Keratinocyte (primary cell): ENCODE data around the gene RELCH. TPM values are rescaled to one million over a fixed set of nuclear protein-coding genes. Genes with fewer than 3 reads are reported as not detected.

Experiments
- DNase-seq: peaks from one replicate; pipeline ENCODE4 v3.0.0-alpha.2; 2011; ENCODE audit warnings: low read depth, missing footprints, low spot score
- FAIRE-seq: peaks from 2 replicates; lab custom pipeline; 2011; peaks lifted over from hg19 to GRCh38; lab: Jason Lieb, UNC
- H2AFZ ChIP-seq: 2 replicates; pipeline ENCODE4 v1.6.0; 2012; ENCODE audit warnings: low read length, control low read depth, inconsistent platforms; ENCODE audit not compliant: control insufficient read depth
- H3K27ac ChIP-seq: 2 replicates; pipeline ENCODE4 v1.5.1; 2011; ENCODE audit warnings: low read length; ENCODE audit not compliant: control insufficient read depth, insufficient read depth
- H3K27me3 ChIP-seq: 3 replicates; pipeline ENCODE4 v1.6.0; 2011; ENCODE audit warnings: low read length; ENCODE audit not compliant: control insufficient read depth, insufficient read depth; ENCODE audit errors: extremely low read depth
- H3K36me3 ChIP-seq, 2 experiments: 2 replicates in 1 of 2; 3 replicates in 1 of 2; pipeline ENCODE4 v1.5.1; 2011; ENCODE audit warnings: low read length in 2 of 2, mild to moderate bottlenecking in 1 of 2; ENCODE audit not compliant: control insufficient read depth in 2 of 2, insufficient read depth in 2 of 2; ENCODE audit errors: extremely low read depth in 1 of 2
- H3K4me1 ChIP-seq: 3 replicates; pipeline ENCODE4 v1.5.1; 2011; ENCODE audit warnings: low read length; ENCODE audit not compliant: control insufficient read depth, insufficient read depth; ENCODE audit errors: extremely low read depth
- H3K4me2 ChIP-seq: 3 replicates; pipeline ENCODE4 v1.6.0; 2011; ENCODE audit warnings: low read depth, low read length; ENCODE audit not compliant: control insufficient read depth, insufficient read depth; ENCODE audit errors: extremely low read depth
- H3K4me3 ChIP-seq, 3 experiments: fragments of 200-600 bp in 1 of 3; sonication (generic) in 1 of 3; 2 replicates in 2 of 3; 3 replicates in 1 of 3; pipeline ENCODE4 v1.5.1; 2011 to 2016; ENCODE audit warnings: low read length in 3 of 3, mild to moderate bottlenecking in 3 of 3, control low read depth in 2 of 3, inconsistent platforms in 1 of 3, low read depth in 1 of 3, mixed read lengths in 1 of 3, mixed run types in 1 of 3, moderate library complexity in 1 of 3; ENCODE audit not compliant: control insufficient read depth in 2 of 3, insufficient read depth in 2 of 3; ENCODE audit errors: extremely low read depth in 1 of 3
- H3K79me2 ChIP-seq: 2 replicates; pipeline ENCODE4 v1.6.0; 2012; ENCODE audit warnings: low read length; ENCODE audit not compliant: control insufficient read depth, insufficient read depth
- H3K9ac ChIP-seq: 3 replicates; pipeline ENCODE4 v1.6.0; 2011; ENCODE audit warnings: low read length; ENCODE audit not compliant: control insufficient read depth, insufficient read depth; ENCODE audit errors: extremely low read depth
- H3K9me1 ChIP-seq: 3 replicates; pipeline ENCODE4 v1.6.0; 2011; ENCODE audit warnings: low read length; ENCODE audit not compliant: control insufficient read depth, insufficient read depth; ENCODE audit errors: extremely low read depth
- H3K9me3 ChIP-seq: 2 replicates; pipeline ENCODE4 v1.5.1; 2012; ENCODE audit warnings: low read depth, low read length; ENCODE audit not compliant: control insufficient read depth
- H4K20me1 ChIP-seq: 3 replicates; pipeline ENCODE4 v1.6.0; 2011; ENCODE audit warnings: low read length; ENCODE audit not compliant: control insufficient read depth, insufficient read depth; ENCODE audit errors: extremely low read depth
- CTCF ChIP-seq, 3 experiments: IDR thresholded peaks in 1 of 3; conservative IDR thresholded peaks in 1 of 3; optimal IDR thresholded peaks in 1 of 3; 2 replicates in 2 of 3; 3 replicates in 1 of 3; pipeline versions ENCODE3 to v1.5.1; 2011; ENCODE audit warnings: low read length in 3 of 3, mild to moderate bottlenecking in 3 of 3, moderate library complexity in 2 of 3, control low read depth in 1 of 3, inconsistent platforms in 1 of 3; ENCODE audit not compliant: insufficient read depth in 2 of 3; ENCODE audit errors: extremely low read depth in 1 of 3
- EZH2 ChIP-seq: IDR thresholded peaks from one replicate; pipeline ENCODE4 v1.6.1; 2012; ENCODE audit warnings: inconsistent platforms, mild to moderate bottlenecking, low read length, moderate library complexity
- dilution Hi-C: fragments of 300-500 bp; cut with MboI; formaldehyde crosslinking; loops from one replicate; pipeline ENCODE4 v1.7.0; 2020; ENCODE audit warnings: low sequenced_read_pairs; ENCODE audit not compliant: extremely low pct_ligation_motif_present
- polyA plus RNA-seq, 5 experiments: library from polyadenylated mRNA; depleted of rRNA in 3 of 5; stranded (reverse) in 3 of 5; stranded (forward) in 1 of 5; unstranded in 1 of 5; fragments of >200 nt; gene quantifications; 1 replicate in 1 of 5; 2 replicates in 3 of 5; 3 replicates in 1 of 5; pipeline versions ENCODE4 v1.2.1 to v1.2.3, GENCODE V29; 2011 to 2012; ENCODE audit warnings: missing spikeins in 2 of 5, low read depth in 1 of 5, low replicate concordance in 1 of 5

Gene RELCH
- polyA plus RNA-seq, 1 donor (not counting 4 experiments of a cell fraction or from before 2014, with no cell fraction given) = 21.8 TPM

GRCh38 chr18:62342884-62343283 lies 155.8 kb downstream of the RELCH start:
- H3K9me3 ChIP-seq = no peaks in the 10 kb centered on the region
- H2AFZ ChIP-seq = no peak overlapping the region
- no peak for DNase-seq
- no peak for FAIRE-seq
- dilution Hi-C loops = no loop called here
- H3K36me3 ChIP-seq = no peaks in the 10 kb centered on the region
- H3K27me3 ChIP-seq = peaks cover 8% of the 10 kb centered on the region
- no peaks in the 10 kb centered on the region for H4K20me1 ChIP-seq
- no peaks in the 10 kb centered on the region for H3K79me2 ChIP-seq
- no peak overlapping the region for H3K27ac ChIP-seq
- no peak overlapping the region for H3K9ac ChIP-seq
- H3K4me3 ChIP-seq = no peak overlapping the region
- H3K4me2 ChIP-seq = no peak overlapping the region
- peaks cover 6% of the 10 kb centered on the region for H3K4me1 ChIP-seq
- no peak for TF ChIP-seq EZH2
- no peak for TF ChIP-seq CTCF (optimal IDR thresholded peaks at IDR 0.05 in 1 of 3, IDR thresholded peaks at IDR 0.05 in 1 of 3, conservative IDR thresholded peaks at IDR 0.05 in 1 of 3; ENCODE audit: extremely low read depth in 1 of 3, insufficient read depth in 2 of 3, low read length in 3 of 3)
- H3K9me1 ChIP-seq = no peaks in the 10 kb centered on the region

DNA sequence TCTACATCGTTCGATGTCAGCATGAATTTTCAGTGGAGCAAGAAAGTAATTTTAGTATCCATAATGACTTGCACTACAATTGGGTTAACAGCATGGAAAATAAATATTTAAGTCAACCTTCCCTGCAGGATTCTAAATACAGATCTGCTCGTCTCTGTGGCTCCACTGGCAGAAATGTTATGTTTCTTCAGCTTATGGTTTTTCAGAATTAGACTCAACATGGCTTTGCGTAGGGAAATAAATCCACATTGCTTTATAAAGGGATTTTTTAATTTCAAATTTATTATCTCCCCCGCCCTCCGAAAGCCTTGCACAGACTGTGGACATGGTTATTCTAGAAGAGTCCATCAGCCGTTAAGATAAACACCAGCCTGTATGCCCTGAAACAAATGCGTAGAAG lies 156.3 kb downstream of the RELCH start:
- TF ChIP-seq EZH2 (no peak), CTCF (optimal IDR thresholded peaks at IDR 0.05 in 1 of 3, IDR thresholded peaks at IDR 0.05 in 1 of 3, conservative IDR thresholded peaks at IDR 0.05 in 1 of 3; ENCODE audit: extremely low read depth in 1 of 3, insufficient read depth in 2 of 3, low read length in 3 of 3) (no peak)

More for the DNA sequence above, 156.3 kb downstream of the RELCH start:
- H3K9me1 ChIP-seq = no peaks in the 10 kb centered on the region
- no peaks in the 10 kb centered on the region for H3K79me2 ChIP-seq
- no peak overlapping the region for H3K4me3 ChIP-seq
- no peak overlapping the region for H3K4me2 ChIP-seq
- H3K36me3 ChIP-seq = no peaks in the 10 kb centered on the region
- no peak overlapping the region for H3K9ac ChIP-seq
- H3K4me1 ChIP-seq = peaks cover 6% of the 10 kb centered on the region
- dilution Hi-C loops = no loop called here
- DNase-seq (no peak), FAIRE-seq (no peak)
- H3K27ac ChIP-seq = no peak overlapping the region
- no peaks in the 10 kb centered on the region for H4K20me1 ChIP-seq
- H3K27me3 ChIP-seq = peaks cover 8% of the 10 kb centered on the region
- H2AFZ ChIP-seq = no peak overlapping the region
- no peaks in the 10 kb centered on the region for H3K9me3 ChIP-seq
